Measurements from ENCODE around the gene CRNKL1.

The CRNKL1 gene

GRCh38 chr20:19996222-19996621 lies 56.0 kb downstream of the CRNKL1 start:
- H3K9me3 Mint-ChIP-seq: no peaks in the 10 kb centered on the region
- H3K4me1 Mint-ChIP-seq: peaks cover 62% of the 10 kb centered on the region
- peak overlapping the region; percentile 37 to 76 (median 62) for H3K27ac Mint-ChIP-seq
- no peak overlapping the region for H3K4me3 Mint-ChIP-seq
- H3K27me3 Mint-ChIP-seq (ENCODE audit: low read depth): peaks cover 4% of the 10 kb centered on the region
- TF ChIP-seq CTCF (IDR thresholded peaks at IDR 0.05; ENCODE audit: unreplicated experiment in 3 of 3): no peak
- peaks cover 44% of the 10 kb centered on the region for H3K36me3 Mint-ChIP-seq (ENCODE audit: low read depth)

- peaks cover 37% of the 10 kb centered on the region for H3K36me3 Mint-ChIP-seq (ENCODE audit: low read depth)
- TF ChIP-seq CTCF (IDR thresholded peaks at IDR 0.05; ENCODE audit: unreplicated experiment in 3 of 3): peak; percentile 83 to 89 (median 85)
- H3K27me3 Mint-ChIP-seq (ENCODE audit: low read depth): peaks cover 2% of the 10 kb centered on the region
- H3K4me3 Mint-ChIP-seq: no peak overlapping the region
- H3K27ac Mint-ChIP-seq: peak overlapping the region; percentile 21 to 62 (median 21)
- peaks cover 64% of the 10 kb centered on the region for H3K4me1 Mint-ChIP-seq
- no peaks in the 10 kb centered on the region for H3K9me3 Mint-ChIP-seq
These were observed 56.9 kb downstream of the CRNKL1 start for GRCh38 chr20:19995220-19995863.

GRCh38 chr20:19993958-19994669 lies 58.2 kb downstream of the CRNKL1 start:
- no peak for TF ChIP-seq CTCF (IDR thresholded peaks at IDR 0.05; ENCODE audit: unreplicated experiment in 3 of 3)
- H3K27me3 Mint-ChIP-seq (ENCODE audit: low read depth): no peaks in the 10 kb centered on the region

GRCh38 chr20:19992996-19993908 lies 59.0 kb downstream of the CRNKL1 start:
- TF ChIP-seq CTCF (IDR thresholded peaks at IDR 0.05; ENCODE audit: unreplicated experiment in 3 of 3): no peak
- Mint-ChIP-seq H3K27ac (peak overlapping the region; percentile 73 to 83 (median 80)), H3K4me3 (peak overlapping the region; percentile 6 to 22 (median 10)), H3K27me3 (ENCODE audit: low read depth) (no peaks in the 10 kb centered on the region), H3K9me3 (no peaks in the 10 kb centered on the region), H3K36me3 (ENCODE audit: low read depth) (peaks cover 17% of the 10 kb centered on the region), H3K4me1 (peaks cover 60% of the 10 kb centered on the region)

More at GRCh38 chr20:19993958-19994669, 58.2 kb downstream of the CRNKL1 start:
- Mint-ChIP-seq H3K27ac (peak overlapping the region; percentile 73 to 83 (median 80)), H3K4me3 (peak overlapping the region in 1 of 3 experiments; percentile 15), H3K4me1 (peaks cover 55% of the 10 kb centered on the region), H3K36me3 (ENCODE audit: low read depth) (peaks cover 26% of the 10 kb centered on the region), H3K9me3 (no peaks in the 10 kb centered on the region)

GRCh38 chr20:19991854-19992253 lies 60.4 kb downstream of the CRNKL1 start:
- Mint-ChIP-seq H3K4me1 (peaks cover 56% of the 10 kb centered on the region), H3K9me3 (no peaks in the 10 kb centered on the region), H3K36me3 (ENCODE audit: low read depth) (peaks cover 15% of the 10 kb centered on the region), H3K27me3 (ENCODE audit: low read depth) (no peaks in the 10 kb centered on the region), H3K27ac (peak overlapping the region; percentile 49 to 67 (median 60)), H3K4me3 (no peak overlapping the region)
- no peak for TF ChIP-seq CTCF (IDR thresholded peaks at IDR 0.05; ENCODE audit: unreplicated experiment in 3 of 3)
